H1 (cell line): Measurements from ENCODE around the gene GAS2. TPM values are rescaled to one million over a fixed set of nuclear protein-coding genes. Genes with fewer than 3 reads are reported as not detected.

Experiments used
- CTCF ChIA-PET: fragments of 300-600 bp; sonication (Branson Sonifier 250); formaldehyde crosslinking; loops from one replicate; lab custom pipeline; 2021; ENCODE audit not compliant: partially characterized antibody; lab: Charles Lee
- POLR2A ChIA-PET: fragments of 300-600 bp; sonication (Branson Sonifier 250); formaldehyde crosslinking; loops from one replicate; lab custom pipeline; 2021; ENCODE audit warnings: inconsistent platforms; ENCODE audit not compliant: partially characterized antibody; lab: Charles Lee
- DNase-seq, 2 experiments: peaks; one replicate each; pipeline versions ENCODE4 v3.0.0 to v3.0.0-alpha.2; 2010 to 2022; ENCODE audit warnings: low spot score in 2 of 2, low read depth in 1 of 2, mixed read lengths in 1 of 2
- FAIRE-seq: peaks from 2 replicates; lab custom pipeline; 2011; peaks lifted over from hg19 to GRCh38; lab: Jason Lieb, UNC
- H2AFZ ChIP-seq: 2 replicates; pipeline ENCODE4 v1.8.1; 2012; ENCODE audit warnings: low read length, inconsistent platforms
- H2AK5ac ChIP-seq: 2 replicates; pipeline ENCODE4 v1.6.1; 2013; ENCODE audit warnings: low read depth, low read length
- H2BK120ac ChIP-seq: replicated peaks from 2 replicates; pipeline ENCODE3; 2013; ENCODE audit warnings: low read depth, low read length, inconsistent platforms
- H2BK12ac ChIP-seq: 2 replicates; pipeline ENCODE4 v1.6.1; 2013; ENCODE audit warnings: low read depth, low read length
- H2BK15ac ChIP-seq: 2 replicates; pipeline ENCODE4 v1.6.1; 2013; ENCODE audit warnings: low read length
- H2BK20ac ChIP-seq: 2 replicates; pipeline ENCODE4 v1.6.1; 2013; ENCODE audit warnings: low read length
- H2BK5ac ChIP-seq: 2 replicates; pipeline ENCODE4 v1.6.1; 2013; ENCODE audit warnings: low read depth, low read length
- H3K14ac ChIP-seq: 2 replicates; pipeline ENCODE4 v1.6.1; 2013; ENCODE audit warnings: inconsistent platforms; ENCODE audit not compliant: insufficient read length
- H3K18ac ChIP-seq: 2 replicates; pipeline ENCODE4 v1.6.1; 2013; ENCODE audit warnings: low read length; ENCODE audit errors: extremely low read depth
- H3K23ac ChIP-seq: 2 replicates; pipeline ENCODE4 v1.6.1; 2013; ENCODE audit warnings: inconsistent platforms; ENCODE audit not compliant: insufficient read length
- H3K23me2 ChIP-seq: 2 replicates; pipeline ENCODE4 v1.6.1; 2013; ENCODE audit warnings: low read depth, low read length
- H3K27ac ChIP-seq: 2 replicates; pipeline ENCODE4 v1.6.1; 2011; ENCODE audit warnings: low read depth, low read length, inconsistent platforms
- H3K27me3 ChIP-seq, 4 experiments: replicated peaks in 1 of 4; 1 replicate in 1 of 4; 2 replicates in 3 of 4; pipeline versions ENCODE4 v1.6.1 to v1.8.1; 2011 to 2013; ENCODE audit warnings: low read length in 3 of 4, mild to moderate bottlenecking in 3 of 4, inconsistent platforms in 2 of 4, mixed read lengths in 2 of 4, moderate library complexity in 1 of 4; ENCODE audit not compliant: control insufficient read depth in 3 of 4, insufficient read depth in 3 of 4; ENCODE audit errors: extremely low read depth in 1 of 4
- H3K36me3 ChIP-seq, 4 experiments: 2 replicates each; pipeline versions ENCODE4 v1.6.1 to v1.8.1; 2011 to 2013; ENCODE audit warnings: mild to moderate bottlenecking in 4 of 4, low read length in 3 of 4, moderate library complexity in 2 of 4, control low read depth in 1 of 4, inconsistent platforms in 1 of 4; ENCODE audit not compliant: insufficient read depth in 4 of 4, control insufficient read depth in 2 of 4
- H3K4ac ChIP-seq: replicated peaks from 2 replicates; pipeline ENCODE3; 2013; ENCODE audit warnings: low read length, low read depth, mixed read lengths, inconsistent platforms; ENCODE audit not compliant: insufficient read length
- H3K4me1 ChIP-seq, 4 experiments: replicated peaks in 1 of 4; 1 replicate in 1 of 4; 2 replicates in 3 of 4; pipeline versions ENCODE4 v1.6.1 to v1.8.1; 2011 to 2013; ENCODE audit warnings: low read length in 3 of 4, inconsistent platforms in 2 of 4, mixed read lengths in 1 of 4; ENCODE audit not compliant: insufficient read depth in 4 of 4, control insufficient read depth in 3 of 4
- H3K4me2 ChIP-seq, 2 experiments: 2 replicates each; pipeline versions ENCODE4 v1.6.1 to v1.8.1; 2011 to 2013; ENCODE audit warnings: low read depth in 2 of 2, low read length in 2 of 2, control low read depth in 1 of 2, inconsistent platforms in 1 of 2, mild to moderate bottlenecking in 1 of 2; ENCODE audit not compliant: insufficient read depth in 1 of 2
- H3K4me3 ChIP-seq, 4 experiments: fragments of 200-600, 300-600 bp in 1 of 4; sonication (generic), shearing (Covaris generic), sonication (Bioruptor Twin) in 1 of 4; 2 replicates each; pipeline versions ENCODE4 v1.5.1 to v1.8.1; 2011 to 2016; ENCODE audit warnings: low read length in 4 of 4, low read depth in 3 of 4, control low read depth in 2 of 4, inconsistent platforms in 2 of 4, mild to moderate bottlenecking in 2 of 4, mixed read lengths in 1 of 4, moderate library complexity in 1 of 4; ENCODE audit not compliant: insufficient read depth in 2 of 4; ENCODE audit errors: extremely low read depth in 1 of 4
- H3K56ac ChIP-seq: replicated peaks from 2 replicates; pipeline ENCODE3; 2013; ENCODE audit warnings: low read depth, mild to moderate bottlenecking, mixed read lengths, low read length, inconsistent platforms; ENCODE audit not compliant: insufficient read length
- H3K79me1 ChIP-seq: 2 replicates; pipeline ENCODE4 v1.6.1; 2013; ENCODE audit warnings: low read depth, low read length, control low read depth
- H3K79me2 ChIP-seq, 2 experiments: 2 replicates each; pipeline versions ENCODE4 v1.6.1 to v1.8.1; 2012 to 2013; ENCODE audit warnings: low read length in 2 of 2, mild to moderate bottlenecking in 2 of 2, inconsistent platforms in 1 of 2; ENCODE audit not compliant: insufficient read depth in 2 of 2, control insufficient read depth in 1 of 2
- H3K9ac ChIP-seq, 4 experiments: replicated peaks in 1 of 4; 1 replicate in 1 of 4; 2 replicates in 3 of 4; pipeline versions ENCODE4 v1.6.1 to v1.8.1; 2011 to 2013; ENCODE audit warnings: low read depth in 3 of 4, low read length in 3 of 4, control low read depth in 2 of 4, mild to moderate bottlenecking in 2 of 4, moderate library complexity in 2 of 4, inconsistent platforms in 1 of 4; ENCODE audit errors: extremely low read depth in 1 of 4
- H3K9me3 ChIP-seq, 2 experiments: 2 replicates each; pipeline versions ENCODE4 v1.6.1 to v1.8.1; 2012 to 2013; ENCODE audit warnings: mild to moderate bottlenecking in 2 of 2, moderate library complexity in 2 of 2, control low read depth in 1 of 2, inconsistent platforms in 1 of 2, low read depth in 1 of 2, low read length in 1 of 2, mixed read lengths in 1 of 2; ENCODE audit not compliant: insufficient read depth in 2 of 2
- H4K20me1 ChIP-seq, 2 experiments: replicated peaks in 1 of 2; 2 replicates each; pipeline versions ENCODE3 to v1.8.1; 2011 to 2013; ENCODE audit warnings: inconsistent platforms in 2 of 2, low read length in 2 of 2, mild to moderate bottlenecking in 1 of 2; ENCODE audit not compliant: insufficient read depth in 2 of 2, control insufficient read depth in 1 of 2
- H4K5ac ChIP-seq: 2 replicates; pipeline ENCODE4 v1.6.1; 2013; ENCODE audit warnings: low read length, low read depth, mixed read lengths, inconsistent platforms; ENCODE audit not compliant: insufficient read length
- H4K8ac ChIP-seq: 2 replicates; pipeline ENCODE4 v1.8.0; 2013; ENCODE audit warnings: mild to moderate bottlenecking, moderate library complexity, low read length, inconsistent platforms; ENCODE audit not compliant: insufficient read depth; ENCODE audit errors: extremely low read depth
- H4K91ac ChIP-seq: replicated peaks from 2 replicates; pipeline ENCODE3; 2013; ENCODE audit warnings: low read length, mixed read lengths, inconsistent platforms; ENCODE audit not compliant: insufficient read length
- CHD2 ChIP-seq: IDR thresholded peaks from 2 replicates; pipeline ENCODE4 v1.6.1; 2012; ENCODE audit warnings: low read length, improper control_type of control experiment
- GTF2F1 ChIP-seq: IDR thresholded peaks from 2 replicates; pipeline ENCODE4 v1.6.1; 2012; ENCODE audit warnings: low read depth, low read length, improper control_type of control experiment, borderline replicate concordance
- HDAC6 ChIP-seq: IDR thresholded peaks from one replicate; pipeline ENCODE4 v1.7.1; 2012; ENCODE audit warnings: low read depth, mild to moderate bottlenecking, inconsistent platforms, low read length, moderate library complexity
- MAFK ChIP-seq: IDR thresholded peaks from 2 replicates; pipeline ENCODE4 v1.6.1; 2012; ENCODE audit warnings: low read depth, mild to moderate bottlenecking, improper control_type of control experiment, low read length
- MAX ChIP-seq: IDR thresholded peaks from 2 replicates; pipeline ENCODE4 v1.6.1; 2012; ENCODE audit warnings: inconsistent platforms
- NRF1 ChIP-seq: IDR thresholded peaks from 2 replicates; pipeline ENCODE4 v1.6.1; 2011; ENCODE audit warnings: mild to moderate bottlenecking, low read depth, low read length, improper control_type of control experiment
- POLR2A ChIP-seq, 2 experiments: IDR thresholded peaks; 1 replicate in 1 of 2; 2 replicates in 1 of 2; pipeline ENCODE4 v1.6.1; 2011; ENCODE audit warnings: low read depth in 2 of 2, low read length in 2 of 2, mild to moderate bottlenecking in 2 of 2; ENCODE audit errors: control extremely low read depth in 1 of 2
- POLR2AphosphoS5 ChIP-seq: IDR thresholded peaks from 2 replicates; pipeline ENCODE4 v1.6.1; 2011; ENCODE audit warnings: low read depth, low read length
- SIRT6 ChIP-seq: IDR thresholded peaks from one replicate; pipeline ENCODE4 v1.7.1; 2012; ENCODE audit warnings: low read length, inconsistent platforms
- SP4 ChIP-seq: IDR thresholded peaks from 2 replicates; pipeline ENCODE4 v1.6.1; 2012; ENCODE audit warnings: low read length, inconsistent platforms
- TBP ChIP-seq: IDR thresholded peaks from 2 replicates; pipeline ENCODE4 v1.6.1; 2011; ENCODE audit warnings: low read depth, low read length, improper control_type of control experiment
- TCF12 ChIP-seq: IDR thresholded peaks from 2 replicates; pipeline ENCODE4 v1.6.1; 2011; ENCODE audit warnings: low read depth, mild to moderate bottlenecking, low read length
- USF2 ChIP-seq: IDR thresholded peaks from 2 replicates; pipeline ENCODE4 v1.6.1; 2011; ENCODE audit warnings: low read length, improper control_type of control experiment
- WGBS, 2 experiments: shearing (Covaris generic) in 1 of 2; methylation state at CpG; one replicate each; pipeline versions ENCODE4 v1.1.6 to v1.1.7; 2013 to 2015; ENCODE audit warnings: low lambda C conversion rate in 2 of 2, mixed read lengths in 2 of 2, inconsistent platforms in 1 of 2, low coverage in 1 of 2, missing lambda C conversion rate in 1 of 2; ENCODE audit not compliant: insufficient replicate concordance in 2 of 2, insufficient coverage in 1 of 2, insufficient read length in 1 of 2; ENCODE audit errors: extremely low coverage in 1 of 2, missing lambda C conversion rate in 1 of 2; 5-methylcytosine and 5-hydroxymethylcytosine counted together
- polyA plus RNA-seq, 7 experiments: library from polyadenylated mRNA; depleted of rRNA in 3 of 7; stranded (reverse) in 5 of 7; unstranded in 2 of 7; fragments of >200 nt in 5 of 7; fragments of 200-250 nt in 2 of 7; gene quantifications; 1 replicate in 5 of 7; 2 replicates in 1 of 7; 4 replicates in 1 of 7; pipeline versions ENCODE4 v1.2.1 to v1.2.3, GENCODE V29; 2011 to 2013; ENCODE audit warnings: missing spikeins in 2 of 7, mixed read lengths in 2 of 7
- total RNA-seq: library from RNA; stranded (reverse); fragmentation: NEBNext Ultra II Directional; extraction: Animal tissue kit (Norgen Biotek cat#: 25700); gene quantifications from 2 replicates; pipeline ENCODE4 v1.2.1, GENCODE V29; 2021

Gene GAS2
- total and polyA plus RNA-seq, 2 of the 8 experiments (the other 6 are each of a cell fraction or from before 2014, with no cell fraction given) = 0.70 to 1.7 TPM

- Histone ChIP-seq H3K18ac (no peak overlapping the region), H4K5ac (no peak overlapping the region), H2BK20ac (no peak overlapping the region), H3K4ac (no peak overlapping the region), H4K20me1 (no peaks in the 10 kb centered on the region), H2BK12ac (no peak overlapping the region), H2AK5ac (no peak overlapping the region), H4K91ac (no peak overlapping the region), H3K79me1 (no peaks in the 10 kb centered on the region), H2BK5ac (no peak overlapping the region), H3K4me1 (peaks cover 2 to 10% (median 4%) of the 10 kb centered on the region in 4 experiments; a peak in 4 of 7 replicates), H3K9ac (no peak overlapping the region), H3K9me3 (no peaks in the 10 kb centered on the region), H3K23me2 (peaks cover 5% of the 10 kb centered on the region; the same call in 1 of the 2 replicates), H3K27ac (no peak overlapping the region), H3K23ac (no peak overlapping the region), H3K27me3 (peaks cover 0 to 7% (median 2%) of the 10 kb centered on the region in 4 experiments; a peak in 3 of 7 replicates), H2BK120ac (no peak overlapping the region), H3K4me3 (peak overlapping the region; percentile 44 to 69 (median 48)), H3K79me2 (no peaks in the 10 kb centered on the region), H4K8ac (no peak overlapping the region), H2BK15ac (no peak overlapping the region), H2AFZ (peak overlapping the region; percentile 96), H3K14ac (no peak overlapping the region), H3K56ac (no peak overlapping the region), H3K4me2 (peak overlapping the region; percentile 74 to 76), H3K36me3 (no peaks in the 10 kb centered on the region)
- POLR2A ChIA-PET = no interaction called here
- no peak for FAIRE-seq
- 14% methylated on average over 25 of the region's 40 CpGs; no CpG with 5 or more reads in 1 of the 2 experiments for WGBS, 2 experiments
- DNase-seq = peak; percentile 19 to 77
- CTCF ChIA-PET = interaction anchor here (0.8 kb wide), 2 partner anchors 150 to 167 kb away, joined by 3 read pairs; no protein-coding TSS in a partner anchor
- TF ChIP-seq TCF12 = no peak
- TF ChIP-seq MAFK = no peak
- no peak for TF ChIP-seq SP4
- TF ChIP-seq HDAC6 = no peak
- no peak for TF ChIP-seq GTF2F1
- TF ChIP-seq POLR2AphosphoS5 = no peak
- TF ChIP-seq POLR2A (IDR thresholded peaks at IDR 0.05; ENCODE audit: control extremely low read depth in 1 of 2, low read depth in 2 of 2, low read length in 2 of 2) = no peak
- TF ChIP-seq NRF1 = no peak
- TF ChIP-seq SIRT6 = no peak
- peak; percentile 67 for TF ChIP-seq TBP
- no peak for TF ChIP-seq USF2
- TF ChIP-seq CHD2 = no peak
- 0 out of 2 replicates have a peak, but pooled peaks have one; percentile 28 for TF ChIP-seq MAX
Measured at GRCh38 chr11:22666688-22667439, 453 bp downstream of the GAS2 start.
